Measurements from ENCODE around the gene FN1.

FN1 gene

GRCh38 chr2:215428060-215428910 lies 7.6 kb downstream of the FN1 start:
- Histone ChIP-seq H3K79me2 (ENCODE audit: insufficient read depth, low read depth) (no peaks in the 10 kb centered on the region), H3K36me3 (ENCODE audit: insufficient read depth) (no peaks in the 10 kb centered on the region), H3K9ac (no peak overlapping the region), H3K27ac (no peak overlapping the region), H3K27me3 (ENCODE audit: insufficient read depth, low read depth) (no peaks in the 10 kb centered on the region), H3K4me3 (IDR thresholded peaks at IDR 0.05; ENCODE audit: insufficient read depth, low read depth, low read length) (no peak overlapping the region), H3K4me2 (no peak overlapping the region), H3K4me1 (ENCODE audit: low read depth, poor library complexity, severe bottlenecking) (no peaks in the 10 kb centered on the region), H4K20me1 (ENCODE audit: insufficient read depth) (no peaks in the 10 kb centered on the region), H2AFZ (ENCODE audit: low read depth) (no peak overlapping the region)
- no peak for TF ChIP-seq CTCF (conservative IDR thresholded peaks at IDR 0.05; ENCODE audit: low read depth, low read length)

DNA sequence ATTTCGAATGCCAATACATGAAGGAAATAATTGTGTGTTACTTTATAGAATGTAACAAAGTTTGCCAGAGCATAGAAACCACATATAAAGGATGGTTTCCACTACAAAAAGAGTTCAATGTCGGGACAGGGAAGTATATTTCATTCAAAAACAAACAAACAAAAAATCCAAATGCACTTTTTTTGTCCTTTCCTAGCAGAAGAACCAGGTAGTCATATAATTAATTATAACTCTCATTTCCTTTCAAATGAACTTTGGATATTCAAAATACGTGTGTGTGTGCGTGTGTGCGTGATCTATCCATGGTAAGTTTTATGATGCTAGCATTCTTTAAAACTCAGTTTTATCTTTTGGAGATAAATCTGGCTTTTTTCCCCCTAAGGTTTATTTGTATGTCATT lies 8.3 kb downstream of the FN1 start:
- Histone ChIP-seq H3K4me2 (no peak overlapping the region), H4K20me1 (ENCODE audit: insufficient read depth) (no peaks in the 10 kb centered on the region), H3K36me3 (ENCODE audit: insufficient read depth) (no peaks in the 10 kb centered on the region), H3K4me1 (ENCODE audit: low read depth, poor library complexity, severe bottlenecking) (no peaks in the 10 kb centered on the region), H2AFZ (ENCODE audit: low read depth) (no peak overlapping the region), H3K79me2 (ENCODE audit: insufficient read depth, low read depth) (no peaks in the 10 kb centered on the region), H3K27me3 (ENCODE audit: insufficient read depth, low read depth) (no peaks in the 10 kb centered on the region), H3K4me3 (IDR thresholded peaks at IDR 0.05; ENCODE audit: insufficient read depth, low read depth, low read length) (no peak overlapping the region), H3K9ac (no peak overlapping the region), H3K27ac (no peak overlapping the region)
- no peak for TF ChIP-seq CTCF (conservative IDR thresholded peaks at IDR 0.05; ENCODE audit: low read depth, low read length)

DNA sequence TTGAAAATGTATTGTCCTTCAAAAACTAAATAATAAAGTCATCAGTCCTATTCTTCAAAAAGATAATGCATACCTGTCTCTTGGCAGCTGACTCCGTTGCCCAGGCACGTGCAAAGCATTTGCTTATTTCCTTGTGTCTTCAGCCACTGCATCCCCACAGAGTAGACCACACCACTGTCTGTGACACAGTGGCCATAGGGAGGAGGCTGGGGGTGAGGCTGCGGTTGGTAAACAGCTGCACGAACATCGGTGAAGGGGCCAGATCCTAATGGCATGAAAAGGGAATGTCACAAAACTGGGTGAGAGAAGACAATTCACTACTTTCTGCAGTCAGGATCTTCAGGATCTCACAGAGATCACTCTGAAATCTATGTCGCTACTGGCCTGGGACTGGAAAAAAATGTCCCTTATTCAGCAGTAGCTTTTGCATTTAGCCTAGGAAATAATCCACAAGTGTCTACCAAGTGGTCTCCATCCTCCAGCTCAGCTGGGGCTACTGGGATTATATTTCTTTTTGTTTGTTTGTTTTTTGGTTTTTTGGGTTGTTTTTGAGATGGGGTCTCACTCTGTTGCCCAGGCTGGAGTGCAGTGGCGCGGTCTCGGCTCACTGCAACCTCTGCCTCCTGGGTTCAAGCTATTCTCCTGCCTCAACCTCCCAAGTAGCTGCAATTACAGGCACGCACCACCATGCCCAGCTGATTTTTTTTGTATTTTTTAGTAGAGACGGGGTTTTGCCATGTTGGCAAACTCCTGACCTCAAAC lies 10.7 kb downstream of the FN1 start:
- no peak overlapping the region for H3K27ac ChIP-seq
- H3K36me3 ChIP-seq (ENCODE audit: insufficient read depth) = no peaks in the 10 kb centered on the region
- H3K79me2 ChIP-seq (ENCODE audit: insufficient read depth, low read depth) = no peaks in the 10 kb centered on the region
- no peak overlapping the region for H2AFZ ChIP-seq (ENCODE audit: low read depth)
- no peaks in the 10 kb centered on the region for H3K4me1 ChIP-seq (ENCODE audit: low read depth, poor library complexity, severe bottlenecking)
- no peak overlapping the region for H3K9ac ChIP-seq
- no peak for TF ChIP-seq CTCF (conservative IDR thresholded peaks at IDR 0.05; ENCODE audit: low read depth, low read length)
- H3K27me3 ChIP-seq (ENCODE audit: insufficient read depth, low read depth) = no peaks in the 10 kb centered on the region
- no peak overlapping the region for H3K4me2 ChIP-seq
- H3K4me3 ChIP-seq (IDR thresholded peaks at IDR 0.05; ENCODE audit: insufficient read depth, low read depth, low read length) = no peak overlapping the region
- H4K20me1 ChIP-seq (ENCODE audit: insufficient read depth) = no peaks in the 10 kb centered on the region

DNA sequence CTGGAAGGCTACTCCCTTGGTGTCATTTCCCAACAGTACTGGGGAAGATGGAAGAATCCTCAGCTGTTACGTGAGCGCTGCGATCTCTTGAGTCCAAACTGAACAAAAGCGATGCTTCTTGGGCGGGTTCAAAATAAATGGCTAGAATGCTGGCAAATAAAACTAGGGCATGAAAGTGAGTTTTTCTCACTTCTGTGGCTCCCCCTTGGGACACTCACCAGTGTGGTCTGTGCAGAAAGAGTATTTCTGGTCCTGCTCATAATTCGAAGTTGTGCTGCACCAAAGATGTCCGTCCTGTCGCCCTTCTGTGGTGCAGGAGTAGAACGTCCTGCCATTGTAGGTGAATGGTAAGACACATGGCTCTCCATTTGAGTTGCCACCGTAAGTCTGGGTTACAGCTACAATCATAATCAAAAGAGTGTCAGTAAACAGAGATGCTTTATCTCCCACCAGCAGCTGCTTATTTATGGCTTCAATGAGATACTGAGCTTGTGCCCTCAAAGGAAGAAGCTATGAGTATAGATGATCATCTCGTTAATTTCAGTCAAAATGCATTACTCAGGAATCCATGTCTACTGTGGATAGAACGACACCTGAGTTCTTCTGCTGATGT lies 11.8 kb downstream of the FN1 start:
- no peaks in the 10 kb centered on the region for H3K36me3 ChIP-seq (ENCODE audit: insufficient read depth)

More for the DNA sequence above, 11.8 kb downstream of the FN1 start:
- no peak overlapping the region for H3K9ac ChIP-seq
- no peak overlapping the region for H3K4me3 ChIP-seq (IDR thresholded peaks at IDR 0.05; ENCODE audit: insufficient read depth, low read depth, low read length)
- no peak overlapping the region for H3K4me2 ChIP-seq
- no peaks in the 10 kb centered on the region for H3K27me3 ChIP-seq (ENCODE audit: insufficient read depth, low read depth)
- H2AFZ ChIP-seq (ENCODE audit: low read depth) = no peak overlapping the region
- H3K27ac ChIP-seq = no peak overlapping the region
- H3K79me2 ChIP-seq (ENCODE audit: insufficient read depth, low read depth) = no peaks in the 10 kb centered on the region
- no peaks in the 10 kb centered on the region for H3K4me1 ChIP-seq (ENCODE audit: low read depth, poor library complexity, severe bottlenecking)
- no peak for TF ChIP-seq CTCF (conservative IDR thresholded peaks at IDR 0.05; ENCODE audit: low read depth, low read length)
- no peaks in the 10 kb centered on the region for H4K20me1 ChIP-seq (ENCODE audit: insufficient read depth)
